Stomach (tissue), 9 donors: ENCODE data around the gene MBD2. TPM values are rescaled to one million over a fixed set of nuclear protein-coding genes. Genes with fewer than 3 reads are reported as not detected.
"Not testable (repeated sequence)": the region's sequence is repeated elsewhere in the genome, so short reads cannot be mapped to it uniquely, and the experiment has no call there.

Source experiments
- DNase-seq, 2 donors: peaks; one replicate each; pipeline versions ENCODE4 v3.0.0 to v3.0.0-alpha.2; 2013 to 2019
- H3K27ac ChIP-seq, 5 donors: fragments of 200-600 bp in 4 of 5; sonication (generic) in 4 of 5; one replicate each; pipeline ENCODE4 v1.5.1; 2013 to 2019; ENCODE audit warnings: mild to moderate bottlenecking in 1 of 5, moderate library complexity in 1 of 5
- H3K27me3 ChIP-seq, 3 donors: fragments of 200-600 bp; sonication (generic); one replicate each; pipeline ENCODE4 v1.5.1; 2017 to 2019; ENCODE audit warnings: mixed run types in 1 of 3
- H3K36me3 ChIP-seq, 4 donors: fragments of 200-600 bp; sonication (generic); 1 replicate in 3 of 4; 2 replicates in 1 of 4; pipeline ENCODE4 v1.5.1; 2016 to 2019
- H3K4me1 ChIP-seq, 4 donors: fragments of 200-600 bp; sonication (generic); one replicate each; pipeline ENCODE4 v1.5.1; 2016 to 2019
- H3K4me3 ChIP-seq, 4 donors: fragments of 200-600 bp; sonication (generic) in 3 of 4; one replicate each; pipeline ENCODE4 v1.5.1; 2016 to 2019; ENCODE audit warnings: mild to moderate bottlenecking in 1 of 4
- H3K9me3 ChIP-seq, 4 donors: fragments of 200-600 bp; sonication (generic); one replicate each; pipeline ENCODE4 v1.5.1; 2016 to 2019
- EP300 ChIP-seq: sonication (generic); formaldehyde crosslinking; IDR thresholded peaks from one replicate; pipeline ENCODE4 v1.6.1; 2017; ENCODE audit warnings: antibody characterized with exemption
- POLR2A ChIP-seq, 4 donors: fragments of 450-650 bp; IDR thresholded peaks; one replicate each; pipeline ENCODE4 v1.6.1; 2016; ENCODE audit warnings: antibody characterized with exemption in 4 of 4, control low read depth in 2 of 4, mild to moderate bottlenecking in 1 of 4, moderate library complexity in 1 of 4
- POLR2AphosphoS5 ChIP-seq, 3 donors: sonication (generic); formaldehyde crosslinking; IDR thresholded peaks; one replicate each; pipeline ENCODE4 v1.6.1; 2016; ENCODE audit warnings: antibody characterized with exemption in 3 of 3
- WGBS, 5 donors: extraction: QIAGEN DNeasy Blood & Tissue Kit in 3 of 5; methylation state at CpG; one replicate each; pipeline versions ENCODE4 v1.1.5 to v1.1.7; 2013 to 2018; 5-methylcytosine and 5-hydroxymethylcytosine counted together
- intact Hi-C: fragments of 100-400 bp; cut with DNase I; formaldehyde crosslinking; loops from one replicate; pipeline ENCODE4 v1.15.1; 2023; ENCODE audit warnings: low total_unique reads
- polyA plus RNA-seq, 3 donors: library from polyadenylated mRNA; stranded (reverse); fragments of 200-250 nt; gene quantifications; one replicate each; pipeline ENCODE4 v1.2.3, GENCODE V29; 2013
- total RNA-seq, 5 donors: library from RNA; depleted of rRNA; stranded (reverse); fragments of >200 nt; gene quantifications; one replicate each; pipeline versions ENCODE4 v1.1.0 to v1.2.3, GENCODE V29; 2014 to 2016
- TF ChIP-seq, protein P1 (sequence below), 7 experiments: fragments of 450-650 bp in 4 of 7; fragments of 200-600 bp in 3 of 7; sonication (generic) in 3 of 7; IDR thresholded peaks; one replicate each; pipeline ENCODE4 v1.5.1; 2016 to 2019; ENCODE audit warnings: antibody characterized with exemption in 7 of 7, control low read depth in 2 of 7, mild to moderate bottlenecking in 1 of 7
- donor health status: healthy with polysubstance abuse.
- donor health status: Bipolar disorder and iron deficiency.
- donor health status: healthy.

MBD2 gene
- total and polyA plus RNA-seq, 8 donors = 23.3 to 70.5 (median 38.5) TPM

DNA sequence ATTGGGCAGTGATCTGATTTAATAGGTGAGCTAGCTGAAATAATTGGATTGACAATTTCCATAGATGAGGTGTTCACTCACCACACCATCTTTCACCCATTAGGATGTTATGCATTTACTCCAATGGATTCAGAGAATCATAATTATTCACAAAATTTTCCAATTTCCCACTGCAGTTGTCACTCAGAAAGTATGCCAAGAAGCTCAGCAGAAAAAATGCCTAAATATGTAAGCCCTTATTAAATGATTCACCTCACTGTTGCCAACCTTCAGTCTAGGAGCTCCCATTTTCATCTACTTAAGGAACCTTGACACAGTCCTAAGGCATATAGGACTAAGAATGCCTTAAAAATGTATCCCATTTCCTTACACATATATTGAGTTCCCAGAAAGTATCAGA lies 94.3 kb downstream of the MBD2 start:
- no peak overlapping the region for H3K27ac ChIP-seq
- no peaks in the 10 kb centered on the region for H3K27me3 ChIP-seq
- no peaks in the 10 kb centered on the region for H3K9me3 ChIP-seq
- H3K36me3 ChIP-seq = no peaks in the 10 kb centered on the region
- H3K4me3 ChIP-seq = no peak overlapping the region
- DNase-seq = no peak
- TF ChIP-seq, protein P1, sequence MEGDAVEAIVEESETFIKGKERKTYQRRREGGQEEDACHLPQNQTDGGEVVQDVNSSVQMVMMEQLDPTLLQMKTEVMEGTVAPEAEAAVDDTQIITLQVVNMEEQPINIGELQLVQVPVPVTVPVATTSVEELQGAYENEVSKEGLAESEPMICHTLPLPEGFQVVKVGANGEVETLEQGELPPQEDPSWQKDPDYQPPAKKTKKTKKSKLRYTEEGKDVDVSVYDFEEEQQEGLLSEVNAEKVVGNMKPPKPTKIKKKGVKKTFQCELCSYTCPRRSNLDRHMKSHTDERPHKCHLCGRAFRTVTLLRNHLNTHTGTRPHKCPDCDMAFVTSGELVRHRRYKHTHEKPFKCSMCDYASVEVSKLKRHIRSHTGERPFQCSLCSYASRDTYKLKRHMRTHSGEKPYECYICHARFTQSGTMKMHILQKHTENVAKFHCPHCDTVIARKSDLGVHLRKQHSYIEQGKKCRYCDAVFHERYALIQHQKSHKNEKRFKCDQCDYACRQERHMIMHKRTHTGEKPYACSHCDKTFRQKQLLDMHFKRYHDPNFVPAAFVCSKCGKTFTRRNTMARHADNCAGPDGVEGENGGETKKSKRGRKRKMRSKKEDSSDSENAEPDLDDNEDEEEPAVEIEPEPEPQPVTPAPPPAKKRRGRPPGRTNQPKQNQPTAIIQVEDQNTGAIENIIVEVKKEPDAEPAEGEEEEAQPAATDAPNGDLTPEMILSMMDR (IDR thresholded peaks at IDR 0.05) = no peak
- TF ChIP-seq POLR2A (IDR thresholded peaks at IDR 0.05) = no peak
- H3K4me1 ChIP-seq = no peaks in the 10 kb centered on the region
- intact Hi-C loops = no loop called here

DNA sequence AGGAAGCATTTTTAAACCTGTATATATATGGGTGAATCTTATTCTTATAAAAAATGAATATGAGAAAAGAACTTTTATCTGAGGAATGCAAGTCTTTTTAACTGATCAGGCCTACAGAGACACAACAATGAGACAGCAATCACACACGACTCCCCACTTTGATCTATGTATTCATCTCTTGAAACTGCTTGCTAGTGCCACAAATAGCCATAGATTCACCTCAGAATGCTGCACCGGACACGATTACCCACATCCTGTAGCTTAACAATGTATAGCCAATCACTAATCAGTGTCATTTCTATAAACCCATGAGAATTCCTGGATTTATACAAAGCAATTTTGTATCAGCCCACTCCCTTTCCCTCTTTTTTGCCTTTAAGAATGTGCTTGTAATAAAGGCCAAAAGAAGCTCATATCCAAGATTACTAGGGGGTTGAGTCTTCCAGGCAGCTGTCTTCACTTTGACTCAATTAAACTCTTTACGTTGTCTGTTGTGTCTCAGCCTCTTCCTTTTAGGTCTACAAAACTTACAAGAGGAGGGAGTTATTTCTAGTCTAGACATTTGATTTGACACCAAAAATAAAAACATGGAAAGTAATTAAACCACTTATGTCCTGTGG lies 94.9 kb downstream of the MBD2 start:
- Histone ChIP-seq H3K27ac (no peak overlapping the region), H3K36me3 (no peaks in the 10 kb centered on the region)

DNA sequence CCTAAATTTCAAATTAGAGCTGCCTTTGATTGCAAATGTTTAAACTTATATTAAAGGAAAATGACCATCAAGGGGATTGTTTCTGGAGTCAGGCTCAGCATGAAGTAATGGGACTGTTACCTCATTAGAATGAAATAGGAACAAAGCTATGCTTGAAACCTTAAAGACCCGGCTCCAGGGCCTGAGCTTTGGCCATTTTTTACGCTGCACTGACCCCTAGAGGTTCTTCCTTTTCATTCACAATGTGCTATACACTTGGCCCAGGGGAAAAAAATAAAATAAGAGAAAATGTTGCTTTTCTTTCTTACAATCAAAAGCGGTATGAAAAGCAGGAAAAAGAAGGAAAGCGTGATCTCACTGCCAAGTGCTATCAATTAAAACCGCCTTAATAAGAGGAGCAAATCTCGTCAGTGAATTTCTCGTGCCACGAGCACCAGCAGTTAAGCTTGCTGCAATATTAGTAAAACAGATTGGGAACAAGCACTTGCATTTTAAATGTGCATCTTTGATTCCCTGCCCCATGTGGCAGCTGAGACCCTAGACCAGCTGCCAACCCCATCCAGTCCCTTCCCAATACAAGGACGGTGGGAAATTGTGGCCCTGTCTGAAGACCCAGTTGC lies 96.6 kb downstream of the MBD2 start:
- no peaks in the 10 kb centered on the region for H3K9me3 ChIP-seq
- 62 to 77% (median 67%) methylated on average over 9 of the region's 9 CpGs for WGBS, 5 donors
- no peak overlapping the region for H3K4me3 ChIP-seq
- TF ChIP-seq POLR2A (IDR thresholded peaks at IDR 0.05) = no peak
- TF ChIP-seq POLR2AphosphoS5 (IDR thresholded peaks at IDR 0.05) = no peak
- no peak for TF ChIP-seq EP300
- TF ChIP-seq, protein P1 (IDR thresholded peaks at IDR 0.05) = peak in 1 of 7 experiments; percentile 24
- no peak overlapping the region for H3K27ac ChIP-seq
- intact Hi-C loops = loop anchor here (10.0 kb wide), 2 partner anchors 433 to 563 kb away; no protein-coding TSS in a partner anchor
- no peaks in the 10 kb centered on the region for H3K4me1 ChIP-seq
- no peaks in the 10 kb centered on the region for H3K36me3 ChIP-seq
- no peaks in the 10 kb centered on the region for H3K27me3 ChIP-seq
- peak in 1 of 2 donors; percentile 70 for DNase-seq

More for the DNA sequence above, 94.9 kb downstream of the MBD2 start:
- 70 to 80% (median 76%) methylated on average over 4 of the region's 4 CpGs for WGBS, 5 donors
- no peaks in the 10 kb centered on the region for H3K4me1 ChIP-seq
- H3K9me3 ChIP-seq = no peaks in the 10 kb centered on the region
- no peak overlapping the region for H3K4me3 ChIP-seq
- DNase-seq = no peak
- intact Hi-C loops = loop anchor here (10.0 kb wide), 2 partner anchors 435 to 565 kb away; no protein-coding TSS in a partner anchor
- no peaks in the 10 kb centered on the region for H3K27me3 ChIP-seq
- TF ChIP-seq EP300 = no peak
- TF ChIP-seq, protein P1 (IDR thresholded peaks at IDR 0.05) = no peak
- TF ChIP-seq POLR2AphosphoS5 (IDR thresholded peaks at IDR 0.05) = no peak
- no peak for TF ChIP-seq POLR2A (IDR thresholded peaks at IDR 0.05)

DNA sequence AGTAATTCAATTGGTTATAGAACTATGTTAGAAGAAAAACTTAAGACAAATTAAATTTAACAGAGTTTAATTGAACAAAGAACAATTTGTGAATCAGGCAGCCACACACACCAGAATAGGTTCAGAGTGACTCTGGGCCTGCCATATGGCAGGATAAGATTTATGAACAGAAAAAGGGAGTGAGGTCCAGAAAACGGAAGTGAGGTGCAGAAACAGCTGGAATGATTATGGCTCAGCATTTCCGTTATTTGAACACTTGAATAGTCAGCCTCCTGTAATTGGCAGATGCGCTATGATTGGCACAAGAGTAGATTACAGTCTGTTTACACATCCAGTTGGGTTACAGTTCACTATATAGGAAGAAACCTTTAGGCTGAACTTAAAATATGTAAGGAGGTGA lies 99.0 kb downstream of the MBD2 start:
- intact Hi-C loops = loop anchor here (10.0 kb wide), 2 partner anchors 431 to 561 kb away; no protein-coding TSS in a partner anchor
- no peaks in the 10 kb centered on the region for H3K9me3 ChIP-seq
- H3K4me3 ChIP-seq = no peak overlapping the region
- H3K36me3 ChIP-seq = no peaks in the 10 kb centered on the region
- no peaks in the 10 kb centered on the region for H3K27me3 ChIP-seq
- peak in 1 of 2 donors; percentile 8 for DNase-seq
- TF ChIP-seq EP300 = no peak
- no peak for TF ChIP-seq POLR2A (IDR thresholded peaks at IDR 0.05)
- TF ChIP-seq, protein P1 (IDR thresholded peaks at IDR 0.05) = no peak
- WGBS, 5 donors = 64 to 85% (median 78%) methylated on average over 3 of the region's 3 CpGs
- no peaks in the 10 kb centered on the region for H3K4me1 ChIP-seq
- H3K27ac ChIP-seq = no peak overlapping the region

DNA sequence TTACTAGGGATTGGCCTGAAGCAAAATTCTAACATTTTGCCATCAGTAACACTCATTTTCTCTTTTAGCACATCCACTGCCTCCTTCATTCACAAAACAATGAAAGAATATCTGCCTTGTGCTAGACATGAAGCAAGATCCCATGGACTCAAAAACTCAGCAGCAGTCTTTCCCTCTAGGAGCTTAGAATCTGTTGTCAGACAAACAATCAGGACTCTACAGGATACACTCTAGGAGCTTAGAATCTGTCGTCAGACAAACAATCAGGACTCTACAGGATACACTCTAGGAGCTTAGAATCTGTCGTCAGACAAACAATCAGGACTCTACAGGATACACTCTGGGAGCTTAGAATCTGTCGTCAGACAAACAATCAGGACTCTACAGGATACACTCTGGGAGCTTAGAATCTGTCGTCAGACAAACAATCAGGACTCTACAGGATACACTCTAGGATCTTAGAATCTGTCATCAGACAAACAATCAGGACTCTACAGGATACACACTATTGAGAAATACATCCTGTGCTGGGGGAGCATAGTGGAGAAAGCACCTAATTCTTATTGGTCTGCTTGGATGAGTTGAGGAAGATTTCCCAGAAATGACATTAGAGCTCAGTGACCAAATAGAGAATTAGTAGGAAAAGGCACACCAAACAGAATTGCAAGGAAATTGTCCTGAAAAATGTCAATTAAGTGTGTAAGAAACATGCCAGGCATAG lies 100.6 kb downstream of the MBD2 start:
- not testable (repeated sequence) for H3K27ac ChIP-seq, H3K9me3 ChIP-seq, H3K4me3 ChIP-seq, DNase-seq, H3K27me3 ChIP-seq, H3K36me3 ChIP-seq, H3K4me1 ChIP-seq
- intact Hi-C loops = loop anchor here (10.0 kb wide), 2 partner anchors 429 to 559 kb away; no protein-coding TSS in a partner anchor
- 60 to 78% (median 71%) methylated on average over 4 of the region's 4 CpGs for WGBS, 5 donors
